OCI-LY3 (cell line): ENCODE measurements around the gene NRF1.

Experiments used
- H2AFZ ChIP-seq: fragments of 200-600, 300-600 bp; shearing (Covaris generic); 2 replicates; pipeline ENCODE4 v1.6.0; 2014; ENCODE audit warnings: antibody characterized with exemption, low read depth, low read length
- H3K27ac ChIP-seq: fragments of 200-600, 300-600 bp; sonication (generic); 2 replicates; pipeline ENCODE4 v1.5.1; 2014; ENCODE audit warnings: mild to moderate bottlenecking, low read length, moderate library complexity, mixed read lengths
- H3K27me3 ChIP-seq: fragments of 200-600, 300-600 bp; sonication (generic); 2 replicates; pipeline ENCODE4 v1.6.1; 2014; ENCODE audit warnings: low read depth, low read length, mixed read lengths
- H3K36me3 ChIP-seq: fragments of 200-600, 300-600 bp; sonication (generic); replicated peaks from 2 replicates; pipeline ENCODE3; 2014; ENCODE audit warnings: low read depth, low read length, mixed read lengths
- H3K4me1 ChIP-seq: fragments of 300-600, 200-600 bp; sonication (generic); 2 replicates; pipeline ENCODE4 v1.6.1; 2014; ENCODE audit warnings: low read length, mixed read lengths
- H3K4me2 ChIP-seq: fragments of 200-600, 300-600 bp; sonication (generic); 2 replicates; pipeline ENCODE4 v1.6.1; 2014; ENCODE audit warnings: low read length, mixed read lengths
- H3K4me3 ChIP-seq: fragments of 300-600, 200-600 bp; sonication (generic); 2 replicates; pipeline ENCODE4 v1.5.1; 2014; ENCODE audit warnings: antibody characterized with exemption, mild to moderate bottlenecking, low read length, moderate library complexity
- H3K79me2 ChIP-seq: fragments of 300-600, 200-600 bp; shearing (Covaris generic); 2 replicates; pipeline ENCODE4 v1.6.1; 2014; ENCODE audit warnings: mild to moderate bottlenecking, low read length, mixed read lengths
- H3K9ac ChIP-seq: fragments of 300-600, 200-600 bp; shearing (Covaris generic); 2 replicates; pipeline ENCODE4 v1.6.0; 2014; ENCODE audit warnings: mild to moderate bottlenecking, low read length, moderate library complexity
- H3K9me3 ChIP-seq: fragments of 200-600, 300-600 bp; shearing (Covaris generic); 2 replicates; pipeline ENCODE4 v1.6.1; 2014; ENCODE audit warnings: low read length, mixed read lengths; ENCODE audit not compliant: insufficient read depth
- H4K20me1 ChIP-seq: fragments of 200-600, 300-600 bp; sonication (generic); 2 replicates; pipeline ENCODE4 v1.6.1; 2016; ENCODE audit warnings: low read length, mixed read lengths; ENCODE audit not compliant: insufficient read depth
- CTCF ChIP-seq: fragments of 200-600, 300-600 bp; sonication (generic); IDR thresholded peaks from 2 replicates; pipeline ENCODE4 v1.5.1; 2014; ENCODE audit warnings: antibody characterized with exemption, low read length, low read depth
- EZH2phosphoT487 ChIP-seq: fragments of 200-600 bp; shearing (Covaris generic); IDR thresholded peaks from 2 replicates; pipeline ENCODE4 v1.6.1; 2018; ENCODE audit warnings: antibody characterized with exemption, mixed run types, low read depth

NRF1 gene

GRCh38 chr7:129768614-129769399 lies 157.3 kb downstream of the NRF1 start:
- Histone ChIP-seq H3K9me3 (no peaks in the 10 kb centered on the region), H3K36me3 (no peaks in the 10 kb centered on the region), H3K27ac (no peak overlapping the region), H3K4me3 (no peak overlapping the region), H3K4me2 (no peak overlapping the region), H3K4me1 (peaks cover 5% of the 10 kb centered on the region; the same call in 1 of the 2 replicates), H3K9ac (no peak overlapping the region), H3K27me3 (no peaks in the 10 kb centered on the region), H3K79me2 (no peaks in the 10 kb centered on the region), H4K20me1 (no peaks in the 10 kb centered on the region), H2AFZ (no peak overlapping the region)
- TF ChIP-seq CTCF, result no peak
- no peak for TF ChIP-seq EZH2phosphoT487

DNA sequence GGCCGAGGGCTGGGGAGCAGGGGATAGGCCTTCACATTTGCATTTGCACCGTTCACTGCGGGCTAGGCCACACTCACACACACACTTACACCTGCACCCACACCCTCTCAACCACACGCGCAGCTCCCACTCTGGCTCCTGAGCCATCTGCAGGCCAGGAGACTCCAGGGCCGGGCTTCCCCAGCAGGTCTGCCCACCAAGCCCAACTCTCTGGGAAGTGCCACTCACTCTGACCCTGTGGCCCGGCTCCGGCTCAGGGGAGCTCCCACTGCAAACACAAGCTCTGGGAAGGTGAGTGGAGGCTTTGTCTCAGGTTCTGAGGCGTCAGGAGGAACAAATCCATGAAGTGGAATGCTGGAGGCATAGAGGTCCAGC lies 157.9 kb downstream of the NRF1 start:
- no peak overlapping the region for H3K9ac ChIP-seq
- no peaks in the 10 kb centered on the region for H3K27me3 ChIP-seq
- peaks cover 5% of the 10 kb centered on the region; the same call in 1 of the 2 replicates for H3K4me1 ChIP-seq
- H3K4me3 ChIP-seq, result no peak overlapping the region
- H3K36me3 ChIP-seq, result no peaks in the 10 kb centered on the region
- no peak for TF ChIP-seq EZH2phosphoT487
- TF ChIP-seq CTCF, result no peak
- H3K9me3 ChIP-seq, result no peaks in the 10 kb centered on the region
- H3K79me2 ChIP-seq, result no peaks in the 10 kb centered on the region
- no peaks in the 10 kb centered on the region for H4K20me1 ChIP-seq
- H3K4me2 ChIP-seq, result no peak overlapping the region
- no peak overlapping the region for H3K27ac ChIP-seq
- H2AFZ ChIP-seq, result no peak overlapping the region

- Histone ChIP-seq H3K79me2 (no peaks in the 10 kb centered on the region), H4K20me1 (no peaks in the 10 kb centered on the region), H3K4me3 (no peak overlapping the region), H2AFZ (no peak overlapping the region), H3K27ac (no peak overlapping the region), H3K4me2 (no peak overlapping the region), H3K9ac (no peak overlapping the region), H3K9me3 (no peaks in the 10 kb centered on the region), H3K4me1 (peaks cover 5% of the 10 kb centered on the region; the same call in 1 of the 2 replicates), H3K36me3 (no peaks in the 10 kb centered on the region), H3K27me3 (no peaks in the 10 kb centered on the region)
- TF ChIP-seq CTCF (no peak), EZH2phosphoT487 (no peak)
Measured at GRCh38 chr7:129769866-129770808, 158.6 kb downstream of the NRF1 start.
